SH-SY5Y (cell line): ENCODE data around the gene SDR42E1.

Experiments
- GATA2 ChIP-seq: IDR thresholded peaks from 2 replicates; pipeline ENCODE4 v1.6.1; 2011; ENCODE audit warnings: mild to moderate bottlenecking, low read depth, low read length
- GATA3 ChIP-seq: IDR thresholded peaks from 2 replicates; pipeline ENCODE4 v1.6.1; 2011; ENCODE audit warnings: low read depth, mild to moderate bottlenecking, low read length, moderate library complexity

GRCh38 chr16:82040296-82040695 is 29.0 kb upstream of the SDR42E1 start:
- TF ChIP-seq GATA3 = no peak
- TF ChIP-seq GATA2 = no peak
